Transverse colon (tissue), 4 donors: ENCODE measurements around the gene TPPP. TPM values are rescaled to one million over a fixed set of nuclear protein-coding genes. Genes with fewer than 3 reads are reported as not detected.

ENCODE experiments used
- DNase-seq: peaks from one replicate; pipeline ENCODE4 v3.0.0-alpha.2; 2019
- H3K27ac ChIP-seq, 4 donors: fragments of 200-600 bp; sonication (generic); 2 replicates each; pipeline ENCODE4 v1.5.1; 2016 to 2018; ENCODE audit warnings: inconsistent platforms in 4 of 4
- H3K27me3 ChIP-seq: fragments of 200-600 bp; sonication (generic); 2 replicates; pipeline ENCODE4 v1.5.1; 2017; ENCODE audit warnings: inconsistent platforms
- H3K36me3 ChIP-seq, 4 donors: fragments of 200-600 bp; sonication (generic); 2 replicates each; pipeline ENCODE4 v1.5.1; 2017 to 2019; ENCODE audit warnings: inconsistent platforms in 4 of 4
- H3K4me1 ChIP-seq, 4 donors: fragments of 200-600 bp; sonication (generic); 2 replicates each; pipeline ENCODE4 v1.5.1; 2017 to 2020; ENCODE audit warnings: inconsistent platforms in 4 of 4
- H3K4me3 ChIP-seq, 4 donors: fragments of 200-600 bp; sonication (generic); 1 replicate in 1 of 4; 2 replicates in 3 of 4; pipeline versions ENCODE4 v1.5.1 to v1.6.1; 2017 to 2019; ENCODE audit warnings: inconsistent platforms in 4 of 4
- H3K9me3 ChIP-seq, 2 donors: fragments of 200-600 bp; sonication (generic); 2 replicates each; pipeline ENCODE4 v1.5.1; 2017 to 2019; ENCODE audit warnings: inconsistent platforms in 2 of 2
- EP300 ChIP-seq: sonication (generic); formaldehyde crosslinking; IDR thresholded peaks from one replicate; pipeline ENCODE4 v1.6.1; 2017; ENCODE audit warnings: antibody characterized with exemption, low read depth
- POLR2A ChIP-seq: fragments of 450-650 bp; IDR thresholded peaks from one replicate; pipeline ENCODE4 v1.6.1; 2016; ENCODE audit warnings: antibody characterized with exemption, mild to moderate bottlenecking, moderate library complexity
- POLR2AphosphoS5 ChIP-seq, 3 donors: sonication (generic); formaldehyde crosslinking; IDR thresholded peaks; one replicate each; pipeline ENCODE4 v1.6.1; 2016; ENCODE audit warnings: antibody characterized with exemption in 3 of 3
- WGBS, 2 donors: methylation state at CpG; one replicate each; pipeline ENCODE4 v1.1.5; 2018; ENCODE audit warnings: low coverage in 1 of 2; 5-methylcytosine and 5-hydroxymethylcytosine counted together
- in situ Hi-C, 4 donors: fragments of 200-750 bp; cut with MboI; loops; one replicate each; pipeline versions ENCODE4 v1.15.0 to v1.15.1; 2017; ENCODE audit warnings: low sequenced_read_pairs in 3 of 4, low pct_ligation_motif_present in 1 of 4, low pct_unique_long_range_greater_than_20kb in 1 of 4
- intact Hi-C: fragments of 100-400 bp; cut with DNase I; formaldehyde crosslinking; loops from one replicate; pipeline ENCODE4 v1.15.1; 2023; ENCODE audit warnings: low total_unique reads
- total RNA-seq, 4 donors: library from RNA; depleted of rRNA; stranded (reverse); fragments of >200 nt; gene quantifications; one replicate each; pipeline ENCODE4 v1.1.0, GENCODE V29; 2016
- TF ChIP-seq, protein P1 (sequence below), 5 experiments: fragments of 200-600 bp in 3 of 5; fragments of 450-650 bp in 2 of 5; sonication (generic) in 3 of 5; IDR thresholded peaks; 1 replicate in 2 of 5; 2 replicates in 3 of 5; pipeline ENCODE4 v1.5.1; 2016 to 2017; ENCODE audit warnings: antibody characterized with exemption in 5 of 5, inconsistent platforms in 3 of 5, mild to moderate bottlenecking in 2 of 5, moderate library complexity in 1 of 5

Gene TPPP
- total RNA-seq, 4 donors from 2014 or later = 2.2 to 40.6 (median 4.1) TPM

DNA sequence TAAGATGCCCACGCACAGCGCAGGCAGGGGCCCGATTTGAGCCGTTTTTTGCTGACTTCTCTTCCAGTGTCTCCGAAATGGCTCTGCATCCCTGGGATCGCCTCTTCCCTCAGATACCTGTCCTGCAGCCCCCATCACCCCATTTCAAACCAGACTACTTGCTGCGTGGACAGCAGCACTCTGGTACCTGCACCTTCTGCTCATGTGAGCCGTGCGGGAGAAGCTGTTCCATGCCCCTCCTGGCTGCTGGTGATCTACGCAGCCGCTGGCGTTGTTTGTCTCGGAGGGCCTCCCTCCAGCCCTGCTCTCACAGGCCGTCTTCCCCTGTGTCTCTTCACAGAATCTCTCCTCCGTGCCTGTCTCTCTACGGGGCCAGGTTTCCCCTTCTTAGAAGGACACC, 67.6 kb downstream of the TPPP start:
- intact Hi-C loops (no loop called here), in situ Hi-C loops (no loop called here)
- H3K4me1 ChIP-seq = no peaks in the 10 kb centered on the region
- WGBS, 2 donors = 96 to 98% methylated on average over 8 to 16 of the region's 16 CpGs
- H3K27ac ChIP-seq = no peak overlapping the region
- H3K27me3 ChIP-seq = no peaks in the 10 kb centered on the region
- H3K36me3 ChIP-seq = no peaks in the 10 kb centered on the region
- no peaks in the 10 kb centered on the region for H3K9me3 ChIP-seq
- H3K4me3 ChIP-seq = no peak overlapping the region
- no peak for DNase-seq
- TF ChIP-seq, protein P1, sequence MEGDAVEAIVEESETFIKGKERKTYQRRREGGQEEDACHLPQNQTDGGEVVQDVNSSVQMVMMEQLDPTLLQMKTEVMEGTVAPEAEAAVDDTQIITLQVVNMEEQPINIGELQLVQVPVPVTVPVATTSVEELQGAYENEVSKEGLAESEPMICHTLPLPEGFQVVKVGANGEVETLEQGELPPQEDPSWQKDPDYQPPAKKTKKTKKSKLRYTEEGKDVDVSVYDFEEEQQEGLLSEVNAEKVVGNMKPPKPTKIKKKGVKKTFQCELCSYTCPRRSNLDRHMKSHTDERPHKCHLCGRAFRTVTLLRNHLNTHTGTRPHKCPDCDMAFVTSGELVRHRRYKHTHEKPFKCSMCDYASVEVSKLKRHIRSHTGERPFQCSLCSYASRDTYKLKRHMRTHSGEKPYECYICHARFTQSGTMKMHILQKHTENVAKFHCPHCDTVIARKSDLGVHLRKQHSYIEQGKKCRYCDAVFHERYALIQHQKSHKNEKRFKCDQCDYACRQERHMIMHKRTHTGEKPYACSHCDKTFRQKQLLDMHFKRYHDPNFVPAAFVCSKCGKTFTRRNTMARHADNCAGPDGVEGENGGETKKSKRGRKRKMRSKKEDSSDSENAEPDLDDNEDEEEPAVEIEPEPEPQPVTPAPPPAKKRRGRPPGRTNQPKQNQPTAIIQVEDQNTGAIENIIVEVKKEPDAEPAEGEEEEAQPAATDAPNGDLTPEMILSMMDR (IDR thresholded peaks at IDR 0.05) = no peak
- no peak for TF ChIP-seq POLR2A
- TF ChIP-seq POLR2AphosphoS5 (IDR thresholded peaks at IDR 0.05) = no peak
- no peak for TF ChIP-seq EP300

DNA sequence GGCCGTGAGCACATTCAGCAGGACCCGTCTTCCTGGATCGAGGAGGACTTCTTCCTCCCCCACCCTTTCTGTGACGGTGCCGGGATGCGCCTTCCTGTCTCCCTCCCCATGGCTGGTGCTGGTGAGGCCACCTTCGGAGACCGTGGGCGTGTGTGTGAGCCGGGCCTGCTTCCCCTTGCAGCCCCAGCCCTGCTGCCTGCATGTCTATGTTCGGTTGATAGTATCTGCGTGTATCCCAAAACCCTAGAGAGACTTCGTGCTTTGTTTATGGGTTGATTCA, 68.3 kb downstream of the TPPP start:
- no peak overlapping the region for H3K27ac ChIP-seq
- no peaks in the 10 kb centered on the region for H3K27me3 ChIP-seq
- in situ Hi-C loops = no loop called here
- WGBS, 2 donors = 86 to 93% methylated on average over 3 to 13 of the region's 13 CpGs
- DNase-seq = no peak
- H3K36me3 ChIP-seq = peaks cover 0 to 4% (median 0%) of the 10 kb centered on the region in 4 donors
- TF ChIP-seq POLR2A = no peak
- intact Hi-C loops = no loop called here
- H3K9me3 ChIP-seq = no peaks in the 10 kb centered on the region
- H3K4me1 ChIP-seq = no peaks in the 10 kb centered on the region
- H3K4me3 ChIP-seq = no peak overlapping the region

DNA sequence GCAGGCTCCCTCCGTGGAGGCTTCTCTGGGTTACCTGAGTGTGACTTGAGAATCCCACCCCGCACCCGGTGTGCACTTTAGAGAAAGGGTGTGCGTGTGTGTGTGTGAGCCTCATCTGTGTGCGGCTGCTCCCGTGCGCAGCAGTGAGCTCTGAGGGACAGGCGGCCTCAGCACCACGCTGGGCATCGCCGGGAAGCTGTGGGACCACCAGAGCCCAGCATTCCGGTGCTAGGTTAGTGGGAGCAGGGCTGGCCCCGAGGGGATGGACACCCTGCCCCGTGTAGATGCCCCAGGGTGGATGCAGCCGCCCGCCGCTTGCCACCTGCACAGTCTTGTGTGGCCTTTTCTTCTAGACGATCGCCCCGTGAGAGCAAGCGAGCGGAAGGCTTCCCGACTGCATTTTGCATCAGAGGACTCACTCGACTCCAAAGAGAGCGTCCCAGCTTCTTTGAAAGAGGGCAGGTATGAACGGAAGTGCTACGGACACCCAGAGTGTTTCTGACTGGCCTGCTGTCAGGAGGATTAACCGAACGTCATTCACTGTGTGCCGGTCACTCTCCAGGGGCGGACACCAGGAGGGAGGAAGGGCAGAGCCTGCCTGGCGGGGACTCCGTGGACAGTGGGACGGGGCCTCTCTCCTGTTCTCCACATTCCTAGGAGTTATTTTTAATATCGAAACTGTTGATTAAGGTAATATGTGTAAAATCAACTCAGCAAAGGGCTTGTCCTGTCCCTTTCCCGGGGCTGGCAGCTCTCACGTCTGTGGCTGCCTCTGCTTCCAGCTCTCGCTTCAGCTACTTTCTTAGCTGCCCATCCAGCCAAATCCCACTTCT, 68.8 kb downstream of the TPPP start:
- DNase-seq = no peak
- no peak overlapping the region for H3K27ac ChIP-seq
- no peak overlapping the region for H3K4me3 ChIP-seq
- no peaks in the 10 kb centered on the region for H3K9me3 ChIP-seq
- H3K36me3 ChIP-seq = peaks cover 0 to 4% (median 0%) of the 10 kb centered on the region in 4 donors
- TF ChIP-seq, protein P1 (IDR thresholded peaks at IDR 0.05) = no peak
- TF ChIP-seq POLR2A (no peak), POLR2AphosphoS5 (IDR thresholded peaks at IDR 0.05) (no peak), EP300 (no peak)
- in situ Hi-C loops (no loop called here), intact Hi-C loops (no loop called here)
- no peaks in the 10 kb centered on the region for H3K4me1 ChIP-seq
- no peaks in the 10 kb centered on the region for H3K27me3 ChIP-seq
- 89 to 95% methylated on average over 6 to 32 of the region's 38 CpGs for WGBS, 2 donors

DNA sequence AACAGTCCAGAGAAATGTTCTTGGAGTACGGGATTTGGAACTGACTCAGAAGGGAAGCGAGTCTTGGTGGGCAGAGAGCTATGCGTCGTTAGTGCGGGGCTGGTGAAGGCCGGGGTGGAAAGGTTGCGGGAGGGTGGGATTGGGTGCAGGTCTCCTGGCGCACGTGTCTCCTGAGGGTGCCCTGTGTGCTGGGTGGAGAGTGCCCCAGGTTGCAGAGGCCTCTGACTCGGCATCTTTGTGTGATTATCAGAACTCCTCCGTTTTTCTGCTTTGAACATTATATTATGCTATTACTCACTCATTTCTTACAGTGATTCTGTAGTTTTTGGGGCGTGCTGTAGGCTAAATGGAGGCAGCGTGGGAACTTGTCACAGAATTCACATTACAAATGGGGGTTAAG, 69.6 kb downstream of the TPPP start:
- intact Hi-C loops (no loop called here), in situ Hi-C loops (no loop called here)
- WGBS, 2 donors = 80 to 98% methylated on average over 2 to 13 of the region's 13 CpGs
- Histone ChIP-seq H3K9me3 (no peaks in the 10 kb centered on the region), H3K4me1 (no peaks in the 10 kb centered on the region), H3K36me3 (peaks cover 0 to 4% (median 0%) of the 10 kb centered on the region in 4 donors), H3K4me3 (no peak overlapping the region), H3K27me3 (no peaks in the 10 kb centered on the region), H3K27ac (no peak overlapping the region)
- TF ChIP-seq POLR2AphosphoS5 (IDR thresholded peaks at IDR 0.05) (no peak), POLR2A (no peak), EP300 (no peak)
- TF ChIP-seq, protein P1 (IDR thresholded peaks at IDR 0.05) = no peak
- DNase-seq = no peak

DNA sequence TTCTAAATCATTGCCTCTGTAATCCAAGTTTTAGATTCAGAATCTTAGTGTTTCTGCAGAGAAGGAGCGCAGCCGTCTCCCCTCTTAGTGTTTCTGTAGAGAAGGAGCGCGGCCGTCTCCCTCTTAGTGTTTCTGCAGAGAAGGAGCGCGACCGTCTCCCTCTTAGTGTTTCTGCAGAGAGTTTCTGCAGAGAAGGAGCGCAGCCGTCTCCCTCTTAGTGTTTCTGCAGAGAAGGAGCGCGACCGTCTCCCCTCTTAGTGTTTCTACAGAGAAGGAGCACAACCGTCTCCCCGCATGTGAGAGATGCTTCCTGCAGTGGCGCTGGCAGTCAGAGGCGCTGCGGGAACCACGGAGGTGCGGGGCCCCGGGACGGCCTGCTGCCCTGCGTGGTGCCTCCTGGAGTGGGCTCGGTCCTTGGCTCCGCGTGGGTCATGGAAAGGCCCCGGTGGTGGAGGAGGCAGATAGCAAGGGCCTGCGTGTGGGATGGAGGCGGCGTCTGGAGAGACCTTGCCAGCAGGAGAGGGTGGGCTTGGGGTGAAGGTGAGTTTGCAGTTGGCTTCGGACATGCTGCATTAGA, 70.1 kb downstream of the TPPP start:
- Histone ChIP-seq H3K27me3 (no peaks in the 10 kb centered on the region), H3K4me1 (no peaks in the 10 kb centered on the region), H3K36me3 (peaks cover 0 to 4% (median 0%) of the 10 kb centered on the region in 4 donors), H3K4me3 (no peak overlapping the region), H3K9me3 (no peaks in the 10 kb centered on the region), H3K27ac (no peak overlapping the region)
- DNase-seq = no peak
- intact Hi-C loops = no loop called here
- in situ Hi-C loops = no loop called here
- no peak for TF ChIP-seq POLR2AphosphoS5 (IDR thresholded peaks at IDR 0.05)
- no peak for TF ChIP-seq POLR2A
- WGBS, 2 donors = 96 to 98% methylated on average over 9 to 31 of the region's 31 CpGs
